Lung (tissue), 12 donors: ENCODE data around the gene PDLIM4. TPM values are rescaled to one million over a fixed set of nuclear protein-coding genes. Genes with fewer than 3 reads are reported as not detected.

Experiments used
- ATAC-seq: fragments of 200-7000 bp; cut with Tn5 transposase; one replicate; pipeline ENCODE4 v1.9.1; 2020; ENCODE audit warnings: moderate number of reproducible peaks; ENCODE audit not compliant: insufficient read depth, low FRiP score
- DNase-seq, 3 donors: peaks; one replicate each; pipeline ENCODE4 v3.0.0-alpha.2; 2013 to 2017
- H3K27ac ChIP-seq, 2 donors: one replicate each; pipeline ENCODE4 v1.5.1; 2013; ENCODE audit warnings: mild to moderate bottlenecking in 2 of 2, moderate library complexity in 2 of 2, control low read depth in 1 of 2, inconsistent platforms in 1 of 2, low read depth in 1 of 2, low read length in 1 of 2
- H3K27me3 ChIP-seq, 3 donors: one replicate each; pipeline ENCODE4 v1.5.1; 2013; ENCODE audit warnings: low read length in 2 of 3; ENCODE audit not compliant: control insufficient read depth in 3 of 3, insufficient read depth in 3 of 3
- H3K36me3 ChIP-seq, 4 donors: one replicate each; pipeline ENCODE4 v1.5.1; 2013; ENCODE audit warnings: low read length in 4 of 4, mild to moderate bottlenecking in 1 of 4, moderate library complexity in 1 of 4; ENCODE audit not compliant: control insufficient read depth in 4 of 4, insufficient read depth in 4 of 4
- H3K4me1 ChIP-seq, 5 donors: one replicate each; pipeline ENCODE4 v1.5.1; 2013; ENCODE audit warnings: low read length in 5 of 5, mild to moderate bottlenecking in 2 of 5, moderate library complexity in 1 of 5; ENCODE audit not compliant: control insufficient read depth in 5 of 5, insufficient read depth in 5 of 5
- H3K4me3 ChIP-seq: one replicate; pipeline ENCODE4 v1.5.1; 2013; ENCODE audit warnings: mild to moderate bottlenecking, control low read depth, moderate library complexity
- H3K9ac ChIP-seq, 2 donors: one replicate each; pipeline ENCODE4 v1.5.1; 2013; ENCODE audit warnings: low read length in 2 of 2, control low read depth in 1 of 2; ENCODE audit not compliant: insufficient read depth in 1 of 2
- H3K9me3 ChIP-seq, 4 donors: one replicate each; pipeline ENCODE4 v1.5.1; 2013; ENCODE audit warnings: low read length in 3 of 4, mild to moderate bottlenecking in 1 of 4, moderate library complexity in 1 of 4; ENCODE audit not compliant: control insufficient read depth in 4 of 4, insufficient read depth in 3 of 4
- WGBS, 2 donors: extraction: QIAGEN DNeasy Blood & Tissue Kit; methylation state at CpG; one replicate each; pipeline ENCODE4 v1.1.7; 2013; 5-methylcytosine and 5-hydroxymethylcytosine counted together
- polyA plus RNA-seq, 2 donors: library from polyadenylated mRNA; stranded (reverse); fragments of 200-250 nt; gene quantifications; one replicate each; pipeline ENCODE4 v1.2.1, GENCODE V29; 2013
- total RNA-seq, 2 donors: library from RNA; depleted of rRNA in 1 of 2; stranded (reverse); fragments of >200 nt in 1 of 2; gene quantifications; one replicate each; pipeline ENCODE4 v1.2.1, GENCODE V29; 2014 to 2021
- TF ChIP-seq, protein P1 (sequence below): IDR thresholded peaks from 2 replicates; pipeline ENCODE4 v1.5.1; 2012; ENCODE audit warnings: mild to moderate bottlenecking; ENCODE audit errors: control extremely low read depth, extremely low read depth
- donor health status: control.
- donor health status: control.
- donor health status: Bipolar disorder and iron deficiency.
- donor health status: healthy.
- donor health status: DM: yes; HTN: yes; CAD: no.

Gene PDLIM4
- total and polyA plus RNA-seq, 4 donors = 7.3 to 13.8 (median 9.6) TPM

DNA sequence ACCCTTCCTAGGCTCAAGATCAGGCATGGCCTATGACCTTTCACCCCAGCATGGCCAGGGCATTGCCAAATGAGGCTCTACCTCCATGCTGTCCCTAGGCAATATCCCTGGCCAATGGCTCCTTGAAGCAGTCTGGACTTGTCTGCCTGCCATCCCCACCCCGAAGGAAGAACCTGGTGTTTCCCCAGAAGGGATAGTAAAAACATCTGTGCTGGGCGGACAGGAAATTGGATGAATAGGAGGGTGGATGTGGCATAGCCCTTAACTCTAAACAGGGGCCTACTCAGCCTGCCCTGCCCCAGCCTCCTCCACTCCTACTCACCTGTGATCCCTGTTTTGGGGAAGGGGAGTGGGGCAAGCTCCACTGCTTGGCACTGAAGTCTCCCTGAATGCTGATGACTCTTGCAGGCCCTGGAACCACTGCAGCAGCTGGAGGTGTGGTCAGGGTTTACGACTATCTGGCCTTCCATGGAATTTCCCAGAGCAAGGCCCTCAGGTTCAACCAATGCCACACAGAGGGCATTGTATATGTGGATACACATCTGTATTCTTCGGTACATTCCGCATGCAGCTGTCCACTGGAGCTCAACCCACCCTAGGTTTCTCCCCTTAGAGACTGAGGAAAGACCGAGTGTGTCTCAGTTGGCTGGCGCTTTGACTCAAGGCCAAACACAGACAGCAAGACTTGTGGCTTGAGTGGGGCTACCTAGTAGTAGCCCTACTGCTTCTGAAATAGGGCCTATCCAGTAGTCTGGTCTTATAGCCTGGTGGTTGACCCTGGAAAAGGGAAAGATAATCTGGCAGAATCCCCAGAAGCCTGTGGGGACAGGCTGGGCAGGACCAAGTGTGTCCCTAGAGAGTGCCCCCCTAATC, 23.4 kb upstream of the PDLIM4 start:
- H3K4me3 ChIP-seq = no peak overlapping the region
- H3K27ac ChIP-seq = no peak overlapping the region
- ATAC-seq = no peak
- no peaks in the 10 kb centered on the region for H3K4me1 ChIP-seq
- DNase-seq = no peak
- H3K36me3 ChIP-seq = no peaks in the 10 kb centered on the region
- WGBS, 2 donors = 95% methylated on average over 7 of the region's 7 CpGs
- no peak overlapping the region for H3K9ac ChIP-seq
- H3K9me3 ChIP-seq = no peaks in the 10 kb centered on the region
- TF ChIP-seq, protein P1, sequence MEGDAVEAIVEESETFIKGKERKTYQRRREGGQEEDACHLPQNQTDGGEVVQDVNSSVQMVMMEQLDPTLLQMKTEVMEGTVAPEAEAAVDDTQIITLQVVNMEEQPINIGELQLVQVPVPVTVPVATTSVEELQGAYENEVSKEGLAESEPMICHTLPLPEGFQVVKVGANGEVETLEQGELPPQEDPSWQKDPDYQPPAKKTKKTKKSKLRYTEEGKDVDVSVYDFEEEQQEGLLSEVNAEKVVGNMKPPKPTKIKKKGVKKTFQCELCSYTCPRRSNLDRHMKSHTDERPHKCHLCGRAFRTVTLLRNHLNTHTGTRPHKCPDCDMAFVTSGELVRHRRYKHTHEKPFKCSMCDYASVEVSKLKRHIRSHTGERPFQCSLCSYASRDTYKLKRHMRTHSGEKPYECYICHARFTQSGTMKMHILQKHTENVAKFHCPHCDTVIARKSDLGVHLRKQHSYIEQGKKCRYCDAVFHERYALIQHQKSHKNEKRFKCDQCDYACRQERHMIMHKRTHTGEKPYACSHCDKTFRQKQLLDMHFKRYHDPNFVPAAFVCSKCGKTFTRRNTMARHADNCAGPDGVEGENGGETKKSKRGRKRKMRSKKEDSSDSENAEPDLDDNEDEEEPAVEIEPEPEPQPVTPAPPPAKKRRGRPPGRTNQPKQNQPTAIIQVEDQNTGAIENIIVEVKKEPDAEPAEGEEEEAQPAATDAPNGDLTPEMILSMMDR = no peak
- no peaks in the 10 kb centered on the region for H3K27me3 ChIP-seq

DNA sequence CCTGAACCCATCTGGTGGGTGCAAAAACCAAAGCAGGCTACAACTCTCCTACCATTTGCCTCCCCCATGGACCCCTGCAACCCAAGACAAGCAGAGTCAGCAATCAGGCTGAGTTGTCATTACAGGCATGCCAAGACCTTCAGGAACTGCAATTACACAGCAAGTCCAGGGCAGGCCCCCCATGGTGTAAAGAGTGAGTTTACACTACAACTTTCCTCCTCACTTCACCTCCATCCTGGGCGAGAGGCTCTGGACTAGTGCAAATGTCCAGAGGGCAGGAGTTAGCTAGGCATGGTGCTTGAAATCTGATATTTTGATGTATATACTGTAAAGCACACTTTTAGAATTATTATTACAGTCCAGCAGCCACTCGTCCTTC, 22.8 kb upstream of the PDLIM4 start:
- H3K4me3 ChIP-seq = no peak overlapping the region
- TF ChIP-seq, protein P1 = no peak
- 92 to 94% methylated on average over 2 of the region's 2 CpGs for WGBS, 2 donors
- H3K27ac ChIP-seq = no peak overlapping the region
- no peak overlapping the region for H3K9ac ChIP-seq
- DNase-seq (no peak), ATAC-seq (no peak)
- H3K4me1 ChIP-seq = no peaks in the 10 kb centered on the region
- no peaks in the 10 kb centered on the region for H3K27me3 ChIP-seq
- H3K9me3 ChIP-seq = peaks cover 0 to under 1% (median 0%) of the 10 kb centered on the region in 4 donors
- no peaks in the 10 kb centered on the region for H3K36me3 ChIP-seq

DNA sequence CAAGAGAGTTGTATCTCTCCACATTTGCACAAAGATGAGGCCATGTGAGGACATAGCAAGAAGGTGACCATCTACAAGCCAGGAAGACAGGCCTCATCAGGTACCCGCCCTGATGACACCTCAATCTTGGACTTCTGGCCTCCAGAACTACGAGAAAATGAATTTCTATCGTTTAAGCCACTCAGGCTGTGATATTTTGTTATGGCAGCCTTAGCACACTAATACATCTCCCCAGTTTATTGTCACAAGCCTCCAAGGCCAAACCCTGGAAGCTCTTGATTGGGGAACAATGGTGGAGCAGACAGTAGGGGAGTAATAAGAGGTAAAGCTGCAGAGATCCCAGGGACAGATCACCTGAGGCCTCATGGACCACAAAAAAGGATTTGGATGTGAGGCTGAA, 22.2 kb upstream of the PDLIM4 start:
- ATAC-seq = no peak
- peaks cover 0 to 2% (median 0%) of the 10 kb centered on the region in 4 donors for H3K9me3 ChIP-seq
- no peak overlapping the region for H3K4me3 ChIP-seq
- H3K27me3 ChIP-seq = no peaks in the 10 kb centered on the region
- 90 to 96% methylated on average over 3 of the region's 3 CpGs for WGBS, 2 donors
- TF ChIP-seq, protein P1 = no peak
- DNase-seq = no peak
- H3K27ac ChIP-seq = no peak overlapping the region
- no peaks in the 10 kb centered on the region for H3K4me1 ChIP-seq
- no peaks in the 10 kb centered on the region for H3K36me3 ChIP-seq
- no peak overlapping the region for H3K9ac ChIP-seq
